Endothelial cell of umbilical vein (primary cell): ENCODE results near the gene MYMK. TPM values are rescaled to one million over a fixed set of nuclear protein-coding genes. Genes with fewer than 3 reads are reported as not detected.

ENCODE experiments used
- BruUV-seq: library from RNA; stranded (reverse); fragments of 400-500 nt; replicated peaks from 2 replicates; lab custom pipeline; 2021; lab: Mats Ljungman, UMichigan
- CTCF ChIA-PET: fragments of 300-600, 350-600 bp; sonication (Branson Sonifier 250); formaldehyde crosslinking; loops from one replicate; lab custom pipeline; 2021; ENCODE audit warnings: antibody characterized with exemption, inconsistent platforms; lab: Charles Lee
- POLR2A ChIA-PET: fragments of 300-600, 350-600 bp; sonication (Branson Sonifier 250); formaldehyde crosslinking; loops from one replicate; lab custom pipeline; 2021; ENCODE audit warnings: antibody characterized with exemption, inconsistent platforms; lab: Charles Lee
- DNase-seq: peaks from one replicate; pipeline ENCODE4 v3.0.0-alpha.2; 2011; ENCODE audit warnings: low read depth, low spot score
- FAIRE-seq: peaks from 2 replicates; lab custom pipeline; 2011; peaks lifted over from hg19 to GRCh38; lab: Jason Lieb, UNC
- H2AFZ ChIP-seq: 2 replicates; pipeline ENCODE4 v1.6.0; 2012; ENCODE audit warnings: low read depth, low read length, control low read depth, inconsistent platforms
- H3K27ac ChIP-seq: 2 replicates; pipeline ENCODE4 v1.5.1; 2011; ENCODE audit warnings: low read depth, mild to moderate bottlenecking, control low read depth, low read length, moderate library complexity; ENCODE audit not compliant: insufficient read depth
- H3K27me3 ChIP-seq, 2 experiments: 2 replicates each; pipeline versions ENCODE4 v1.6.0 to v1.6.1; 2011; ENCODE audit warnings: low read length in 2 of 2, mixed read lengths in 1 of 2; ENCODE audit not compliant: control insufficient read depth in 2 of 2, insufficient read depth in 2 of 2
- H3K36me3 ChIP-seq, 2 experiments: 2 replicates in 1 of 2; 3 replicates in 1 of 2; pipeline ENCODE4 v1.5.1; 2011; ENCODE audit warnings: low read length in 2 of 2, mild to moderate bottlenecking in 1 of 2, moderate library complexity in 1 of 2; ENCODE audit not compliant: control insufficient read depth in 2 of 2, insufficient read depth in 2 of 2; ENCODE audit errors: extremely low read depth in 1 of 2
- H3K4me1 ChIP-seq: 3 replicates; pipeline ENCODE4 v1.5.1; 2011; ENCODE audit warnings: mild to moderate bottlenecking, low read length; ENCODE audit not compliant: control insufficient read depth, insufficient read depth; ENCODE audit errors: extremely low read depth
- H3K4me2 ChIP-seq: 2 replicates; pipeline ENCODE4 v1.6.1; 2011; ENCODE audit warnings: low read length, control low read depth, mixed read lengths; ENCODE audit not compliant: insufficient read depth
- H3K4me3 ChIP-seq, 3 experiments: fragments of 200-600 bp in 1 of 3; sonication (generic), shearing (Covaris generic) in 1 of 3; replicated peaks in 1 of 3; 2 replicates each; pipeline ENCODE4 v1.5.1; 2011 to 2016; ENCODE audit warnings: control low read depth in 3 of 3, low read length in 3 of 3, mild to moderate bottlenecking in 2 of 3, inconsistent platforms in 1 of 3, low read depth in 1 of 3, moderate library complexity in 1 of 3; ENCODE audit not compliant: insufficient read depth in 1 of 3
- H3K79me2 ChIP-seq: 2 replicates; pipeline ENCODE4 v1.6.0; 2012; ENCODE audit warnings: low read length, inconsistent platforms; ENCODE audit not compliant: control insufficient read depth, insufficient read depth
- H3K9ac ChIP-seq: replicated peaks from 2 replicates; pipeline ENCODE3; 2011; ENCODE audit warnings: low read length, control low read depth; ENCODE audit not compliant: insufficient read depth; ENCODE audit errors: extremely low read depth
- H3K9me1 ChIP-seq: replicated peaks from 3 replicates; pipeline ENCODE4 v1.6.0; 2011; ENCODE audit warnings: mild to moderate bottlenecking, low read length; ENCODE audit not compliant: control insufficient read depth, insufficient read depth; ENCODE audit errors: extremely low read depth
- H3K9me3 ChIP-seq: replicated peaks from 2 replicates; pipeline ENCODE4 v1.5.1; 2012; ENCODE audit warnings: low read length, inconsistent platforms; ENCODE audit not compliant: control insufficient read depth, insufficient read depth
- H4K20me1 ChIP-seq: replicated peaks from 2 replicates; pipeline ENCODE3; 2011; ENCODE audit warnings: mild to moderate bottlenecking, low read length; ENCODE audit not compliant: control insufficient read depth, insufficient read depth; ENCODE audit errors: extremely low read depth
- GATA2 ChIP-seq: IDR thresholded peaks from 2 replicates; pipeline ENCODE4 v1.7.0; 2011; ENCODE audit warnings: low read depth, mild to moderate bottlenecking, moderate library complexity, mixed read lengths, low read length; ENCODE audit not compliant: insufficient read length, insufficient read depth
- dilution Hi-C: fragments of 300-500 bp; cut with MboI; formaldehyde crosslinking; loops from one replicate; pipeline ENCODE4 v1.15.0; 2019; ENCODE audit warnings: low sequenced_read_pairs; ENCODE audit not compliant: extremely low pct_ligation_motif_present
- intact Hi-C: fragments of 100-400 bp; cut with micrococcal nuclease; formaldehyde crosslinking; loops from one replicate; pipeline ENCODE4 v1.10.0; 2022
- polyA plus RNA-seq, 4 experiments: library from polyadenylated mRNA; depleted of rRNA in 3 of 4; stranded (reverse) in 3 of 4; unstranded in 1 of 4; fragments of >200 nt; gene quantifications; 2 replicates each; pipeline versions ENCODE4 v1.2.1 to v1.2.3, GENCODE V29; 2011 to 2012; ENCODE audit warnings: missing spikeins in 1 of 4
- total RNA-seq: library from RNA; stranded (reverse); gene quantifications from 2 replicates; pipeline ENCODE4 v1.2.3, GENCODE V29; 2021
- TF ChIP-seq, protein P1 (sequence below), 2 donors: IDR thresholded peaks; 1 replicate in 1 of 2; 2 replicates in 1 of 2; pipeline ENCODE4 v1.5.1; 2011; ENCODE audit warnings: low read length in 2 of 2, mild to moderate bottlenecking in 2 of 2, moderate library complexity in 2 of 2, control low read depth in 1 of 2, inconsistent platforms in 1 of 2, low read depth in 1 of 2; ENCODE audit not compliant: insufficient read depth in 1 of 2; ENCODE audit errors: extremely low read depth in 1 of 2
- TF ChIP-seq, protein P2 (sequence below): IDR thresholded peaks from 2 replicates; pipeline ENCODE4 v1.6.1; 2011; ENCODE audit not compliant: insufficient read depth, insufficient read length

Gene MYMK
- total and polyA plus RNA-seq, 2 donors (not counting 3 experiments of a cell fraction or from before 2014, with no cell fraction given) = not detected

DNA sequence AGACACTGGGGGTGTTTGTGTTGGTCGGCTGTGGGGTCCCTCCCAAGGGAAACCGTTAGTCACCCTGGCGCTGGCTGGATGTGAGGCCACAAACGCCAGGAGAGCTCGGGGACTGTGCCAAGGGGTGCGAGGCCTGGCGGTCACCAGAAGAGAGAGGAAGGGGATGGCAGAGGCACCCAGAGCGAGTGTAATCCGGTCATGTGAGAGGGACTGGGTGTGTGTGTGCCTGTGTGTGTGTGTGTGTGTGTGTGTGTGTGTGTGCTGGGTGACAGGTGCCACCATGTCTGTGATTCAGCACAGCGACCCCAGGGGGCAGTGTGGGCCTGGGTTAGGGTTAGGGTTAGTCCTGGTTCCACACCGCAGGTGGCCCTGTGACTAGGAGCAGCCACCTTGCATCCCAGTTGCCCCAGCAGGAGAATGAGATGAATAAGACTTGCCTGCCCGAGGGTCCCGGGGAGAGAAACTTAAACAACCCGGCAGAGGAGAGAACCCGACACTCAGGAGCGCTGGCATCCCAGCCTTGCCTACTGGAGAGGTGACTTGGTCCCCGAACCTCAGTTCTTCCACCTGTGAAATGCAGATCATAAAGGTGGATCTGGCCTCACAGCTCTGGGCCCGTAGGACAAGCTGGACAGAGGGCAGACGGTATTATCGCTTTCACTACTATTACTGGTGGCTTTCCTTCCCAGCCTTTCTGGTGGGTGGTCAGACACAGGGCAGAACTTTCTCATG, 8.3 kb upstream of the MYMK start:
- Histone ChIP-seq H3K27ac (no peak overlapping the region), H3K9me1 (no peaks in the 10 kb centered on the region), H3K4me3 (no peak overlapping the region), H4K20me1 (no peaks in the 10 kb centered on the region), H2AFZ (no peak overlapping the region), H3K4me2 (no peak overlapping the region), H3K36me3 (no peaks in the 10 kb centered on the region), H3K4me1 (no peaks in the 10 kb centered on the region), H3K9ac (no peak overlapping the region), H3K27me3 (peaks cover 9 to 15% of the 10 kb centered on the region in 2 experiments), H3K79me2 (no peaks in the 10 kb centered on the region), H3K9me3 (no peaks in the 10 kb centered on the region)
- intact Hi-C loops = loop anchor here (1.0 to 5.0 kb wide), 3 partner anchors 193 to 461 kb away; no protein-coding TSS in a partner anchor
- no TSS peak for BruUV-seq
- ChIA-PET POLR2A (no interaction called here), CTCF (interaction anchor here (0.9 to 2.9 kb wide), 8 partner anchors 192 to 566 kb away, joined by 3 to 10 read pairs (median 4); no protein-coding TSS in a partner anchor)
- DNase-seq (peak; percentile 26), FAIRE-seq (no peak)
- TF ChIP-seq, protein P1, sequence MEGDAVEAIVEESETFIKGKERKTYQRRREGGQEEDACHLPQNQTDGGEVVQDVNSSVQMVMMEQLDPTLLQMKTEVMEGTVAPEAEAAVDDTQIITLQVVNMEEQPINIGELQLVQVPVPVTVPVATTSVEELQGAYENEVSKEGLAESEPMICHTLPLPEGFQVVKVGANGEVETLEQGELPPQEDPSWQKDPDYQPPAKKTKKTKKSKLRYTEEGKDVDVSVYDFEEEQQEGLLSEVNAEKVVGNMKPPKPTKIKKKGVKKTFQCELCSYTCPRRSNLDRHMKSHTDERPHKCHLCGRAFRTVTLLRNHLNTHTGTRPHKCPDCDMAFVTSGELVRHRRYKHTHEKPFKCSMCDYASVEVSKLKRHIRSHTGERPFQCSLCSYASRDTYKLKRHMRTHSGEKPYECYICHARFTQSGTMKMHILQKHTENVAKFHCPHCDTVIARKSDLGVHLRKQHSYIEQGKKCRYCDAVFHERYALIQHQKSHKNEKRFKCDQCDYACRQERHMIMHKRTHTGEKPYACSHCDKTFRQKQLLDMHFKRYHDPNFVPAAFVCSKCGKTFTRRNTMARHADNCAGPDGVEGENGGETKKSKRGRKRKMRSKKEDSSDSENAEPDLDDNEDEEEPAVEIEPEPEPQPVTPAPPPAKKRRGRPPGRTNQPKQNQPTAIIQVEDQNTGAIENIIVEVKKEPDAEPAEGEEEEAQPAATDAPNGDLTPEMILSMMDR (IDR thresholded peaks at IDR 0.05; ENCODE audit: extremely low read depth in 1 of 2, insufficient read depth in 1 of 2, low read depth in 1 of 2, low read length in 2 of 2) = peak; percentile 42 to 64
- TF ChIP-seq, protein P2, sequence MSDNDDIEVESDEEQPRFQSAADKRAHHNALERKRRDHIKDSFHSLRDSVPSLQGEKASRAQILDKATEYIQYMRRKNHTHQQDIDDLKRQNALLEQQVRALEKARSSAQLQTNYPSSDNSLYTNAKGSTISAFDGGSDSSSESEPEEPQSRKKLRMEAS = no peak
- TF ChIP-seq GATA2 = no peak
- dilution Hi-C loops = no loop called here
